ENCODE data around the gene OSBPL3.
"Not testable (repeated sequence)": the region's sequence is repeated elsewhere in the genome, so short reads cannot be mapped to it uniquely, and the experiment has no call there.

The OSBPL3 gene

GRCh38 chr7:24979863-24980533 is at the start of gene OSBPL3:
TSS of gene OSBPL3 (minus strand) at chr7:24980178. CDS start at chr7:24892472, 87,706 bp downstream.
- peak; percentile 91 to 96 for DNase-seq (ENCODE audit: low read depth in 1 of 2, low spot score in 1 of 2)

- DNase-seq (ENCODE audit: low read depth in 1 of 2, low spot score in 1 of 2): peak in 1 of 2 donors; percentile 3
Observed at GRCh38 chr7:25029075-25029474, 49.1 kb upstream of the OSBPL3 start.

GRCh38 chr7:25028370-25029021 is 48.5 kb upstream of the OSBPL3 start:
- DNase-seq (ENCODE audit: low read depth in 1 of 2, low spot score in 1 of 2): no peak

- DNase-seq (ENCODE audit: low read depth in 1 of 2, low spot score in 1 of 2): no peak
Observed at GRCh38 chr7:25026156-25026555, 46.2 kb upstream of the OSBPL3 start.

GRCh38 chr7:25025218-25025671 is 45.3 kb upstream of the OSBPL3 start:
- no peak for DNase-seq (ENCODE audit: low read depth in 1 of 2, low spot score in 1 of 2)

- no peak for DNase-seq (ENCODE audit: low read depth in 1 of 2, low spot score in 1 of 2)
Observed at GRCh38 chr7:25024066-25024465, 44.1 kb upstream of the OSBPL3 start.

GRCh38 chr7:25017671-25018070 is 37.7 kb upstream of the OSBPL3 start:
- DNase-seq (ENCODE audit: low read depth in 1 of 2, low spot score in 1 of 2): not testable (repeated sequence)

- no peak for DNase-seq (ENCODE audit: low read depth in 1 of 2, low spot score in 1 of 2)
Observed at GRCh38 chr7:25014756-25015155, 34.8 kb upstream of the OSBPL3 start.

GRCh38 chr7:25012710-25013109 is 32.7 kb upstream of the OSBPL3 start:
- not testable (repeated sequence) for DNase-seq (ENCODE audit: low read depth in 1 of 2, low spot score in 1 of 2)

- DNase-seq (ENCODE audit: low read depth in 1 of 2, low spot score in 1 of 2): no peak
Observed at GRCh38 chr7:25012254-25012653, 32.3 kb upstream of the OSBPL3 start.

- no peak for DNase-seq (ENCODE audit: low read depth in 1 of 2, low spot score in 1 of 2)
Observed at GRCh38 chr7:25009257-25009656, 29.3 kb upstream of the OSBPL3 start.

- DNase-seq (ENCODE audit: low read depth in 1 of 2, low spot score in 1 of 2): no peak
Observed at GRCh38 chr7:25007668-25008067, 27.7 kb upstream of the OSBPL3 start.

GRCh38 chr7:25006276-25006675 is 26.3 kb upstream of the OSBPL3 start:
- DNase-seq (ENCODE audit: low read depth in 1 of 2, low spot score in 1 of 2): no peak

GRCh38 chr7:25005658-25006057 is 25.7 kb upstream of the OSBPL3 start:
- DNase-seq (ENCODE audit: low read depth in 1 of 2, low spot score in 1 of 2): no peak

- DNase-seq (ENCODE audit: low read depth in 1 of 2, low spot score in 1 of 2): no peak
Observed at GRCh38 chr7:25002786-25003185, 22.8 kb upstream of the OSBPL3 start.

- DNase-seq (ENCODE audit: low read depth in 1 of 2, low spot score in 1 of 2): no peak
Observed at GRCh38 chr7:24995466-24995865, 15.5 kb upstream of the OSBPL3 start.

GRCh38 chr7:24992314-24992713 is 12.3 kb upstream of the OSBPL3 start:
- no peak for DNase-seq (ENCODE audit: low read depth in 1 of 2, low spot score in 1 of 2)

- DNase-seq (ENCODE audit: low read depth in 1 of 2, low spot score in 1 of 2): no peak
Observed at GRCh38 chr7:24991353-24991752, 11.4 kb upstream of the OSBPL3 start.

- DNase-seq (ENCODE audit: low read depth in 1 of 2, low spot score in 1 of 2): no peak
Observed at GRCh38 chr7:24987331-24987842, 7.4 kb upstream of the OSBPL3 start.

- no peak for DNase-seq (ENCODE audit: low read depth in 1 of 2, low spot score in 1 of 2)
Observed at GRCh38 chr7:24982917-24983316, 2.9 kb upstream of the OSBPL3 start.

- peak; percentile 18 to 36 for DNase-seq (ENCODE audit: low read depth in 1 of 2, low spot score in 1 of 2)
Observed at GRCh38 chr7:24981171-24981951, 1.4 kb upstream of the OSBPL3 start.

Data from stimulated activated CD4-positive, alpha-beta T cell treated with anti-CD3 and anti-CD28 coated beads, Interleukin-15, amount 100 ng/mL, for 1 hour (primary cell).